T-helper 2 cell treated with Interferon-gamma antibody and Interleukin-4, amounts not matched to agents 5 μg/mL and 100 μg/mL, for 36 hours (primary cell): Measurements from ENCODE around the gene CTTNBP2.

Experiments used
- DNase-seq: peaks from one replicate; pipeline ENCODE4 v3.0.0; 2021; ENCODE audit warnings: low spot score
- H3K27ac Mint-ChIP-seq: one replicate; pipeline ENCODE4 v1.8.0; 2021; ENCODE audit warnings: mild to moderate bottlenecking, mixed read lengths
- H3K27me3 Mint-ChIP-seq: one replicate; pipeline ENCODE4 v1.8.0; 2021; ENCODE audit warnings: low read depth, mixed read lengths
- H3K36me3 Mint-ChIP-seq: one replicate; pipeline ENCODE4 v1.8.0; 2021; ENCODE audit warnings: low read depth, mixed read lengths
- H3K4me1 Mint-ChIP-seq: one replicate; pipeline ENCODE4 v1.8.0; 2021; ENCODE audit warnings: low read depth, mixed read lengths
- H3K4me3 Mint-ChIP-seq: one replicate; pipeline ENCODE4 v1.8.0; 2022; ENCODE audit warnings: mild to moderate bottlenecking, moderate library complexity, mixed read lengths
- H3K9me3 Mint-ChIP-seq: one replicate; pipeline ENCODE4 v1.8.0; 2021; ENCODE audit warnings: mixed read lengths

CTTNBP2 gene

GRCh38 chr7:117750612-117751563 is 122.4 kb downstream of the CTTNBP2 start:
- H3K4me1 Mint-ChIP-seq, result no peaks in the 10 kb centered on the region
- H3K36me3 Mint-ChIP-seq, result no peaks in the 10 kb centered on the region
- H3K4me3 Mint-ChIP-seq, result no peak overlapping the region
- no peak overlapping the region for H3K27ac Mint-ChIP-seq
- no peak for DNase-seq
- no peaks in the 10 kb centered on the region for H3K9me3 Mint-ChIP-seq
- no peaks in the 10 kb centered on the region for H3K27me3 Mint-ChIP-seq

- H3K9me3 Mint-ChIP-seq, result no peaks in the 10 kb centered on the region
- no peaks in the 10 kb centered on the region for H3K27me3 Mint-ChIP-seq
- DNase-seq, result no peak
- H3K4me3 Mint-ChIP-seq, result no peak overlapping the region
- H3K36me3 Mint-ChIP-seq, result no peaks in the 10 kb centered on the region
- no peak overlapping the region for H3K27ac Mint-ChIP-seq
- no peaks in the 10 kb centered on the region for H3K4me1 Mint-ChIP-seq
These were observed 131.3 kb downstream of the CTTNBP2 start for GRCh38 chr7:117741962-117742361.

GRCh38 chr7:117739085-117739484 is 134.2 kb downstream of the CTTNBP2 start:
- Mint-ChIP-seq H3K4me3 (no peak overlapping the region), H3K36me3 (no peaks in the 10 kb centered on the region), H3K9me3 (no peaks in the 10 kb centered on the region), H3K27me3 (no peaks in the 10 kb centered on the region), H3K27ac (no peak overlapping the region), H3K4me1 (no peaks in the 10 kb centered on the region)
- no peak for DNase-seq

- Mint-ChIP-seq H3K9me3 (no peaks in the 10 kb centered on the region), H3K36me3 (no peaks in the 10 kb centered on the region), H3K4me1 (no peaks in the 10 kb centered on the region), H3K27me3 (no peaks in the 10 kb centered on the region), H3K27ac (no peak overlapping the region), H3K4me3 (no peak overlapping the region)
- DNase-seq, result no peak
These were observed 135.3 kb downstream of the CTTNBP2 start for GRCh38 chr7:117737926-117738325.

- DNase-seq, result peak; percentile 39
- Mint-ChIP-seq H3K4me3 (no peak overlapping the region), H3K27me3 (peaks cover 4% of the 10 kb centered on the region), H3K9me3 (no peaks in the 10 kb centered on the region), H3K36me3 (no peaks in the 10 kb centered on the region), H3K27ac (no peak overlapping the region), H3K4me1 (peaks cover 3% of the 10 kb centered on the region)
These were observed 141.8 kb downstream of the CTTNBP2 start for GRCh38 chr7:117731455-117731854.

- H3K27me3 Mint-ChIP-seq, result peaks cover 4% of the 10 kb centered on the region
- H3K4me1 Mint-ChIP-seq, result peaks cover 3% of the 10 kb centered on the region
- DNase-seq, result no peak
- no peaks in the 10 kb centered on the region for H3K36me3 Mint-ChIP-seq
- H3K4me3 Mint-ChIP-seq, result no peak overlapping the region
- H3K27ac Mint-ChIP-seq, result no peak overlapping the region
- no peaks in the 10 kb centered on the region for H3K9me3 Mint-ChIP-seq
These were observed 142.9 kb downstream of the CTTNBP2 start for GRCh38 chr7:117730390-117730789.

GRCh38 chr7:117728890-117729624 is 144.2 kb downstream of the CTTNBP2 start:
- H3K27ac Mint-ChIP-seq, result no peak overlapping the region
- peaks cover 3% of the 10 kb centered on the region for H3K4me1 Mint-ChIP-seq
- H3K4me3 Mint-ChIP-seq, result no peak overlapping the region
- H3K27me3 Mint-ChIP-seq, result peaks cover 4% of the 10 kb centered on the region
- DNase-seq, result no peak
- no peaks in the 10 kb centered on the region for H3K9me3 Mint-ChIP-seq
- no peaks in the 10 kb centered on the region for H3K36me3 Mint-ChIP-seq

GRCh38 chr7:117724898-117725297 is 148.3 kb downstream of the CTTNBP2 start:
- no peaks in the 10 kb centered on the region for H3K36me3 Mint-ChIP-seq

GRCh38 chr7:117719377-117719776 is 153.9 kb downstream of the CTTNBP2 start:
- Mint-ChIP-seq H3K4me3 (no peak overlapping the region), H3K4me1 (no peaks in the 10 kb centered on the region), H3K27ac (no peak overlapping the region), H3K27me3 (peaks cover 2% of the 10 kb centered on the region), H3K9me3 (no peaks in the 10 kb centered on the region), H3K36me3 (no peaks in the 10 kb centered on the region)
- no peak for DNase-seq

More at GRCh38 chr7:117724898-117725297, 148.3 kb downstream of the CTTNBP2 start:
- no peak for DNase-seq
- no peak overlapping the region for H3K27ac Mint-ChIP-seq
- H3K27me3 Mint-ChIP-seq, result peaks cover 2% of the 10 kb centered on the region
- H3K9me3 Mint-ChIP-seq, result no peaks in the 10 kb centered on the region
- no peaks in the 10 kb centered on the region for H3K4me1 Mint-ChIP-seq
- no peak overlapping the region for H3K4me3 Mint-ChIP-seq

- no peaks in the 10 kb centered on the region for H3K36me3 Mint-ChIP-seq
- no peak overlapping the region for H3K27ac Mint-ChIP-seq
- H3K9me3 Mint-ChIP-seq, result no peaks in the 10 kb centered on the region
- no peak for DNase-seq
- H3K4me1 Mint-ChIP-seq, result no peaks in the 10 kb centered on the region
- H3K27me3 Mint-ChIP-seq, result peaks cover 2% of the 10 kb centered on the region
- no peak overlapping the region for H3K4me3 Mint-ChIP-seq
These were observed 155.0 kb downstream of the CTTNBP2 start for GRCh38 chr7:117718116-117718835.

GRCh38 chr7:117717357-117717756 is 155.9 kb downstream of the CTTNBP2 start:
- Mint-ChIP-seq H3K36me3 (no peaks in the 10 kb centered on the region), H3K9me3 (no peaks in the 10 kb centered on the region), H3K27me3 (peaks cover 2% of the 10 kb centered on the region), H3K4me1 (no peaks in the 10 kb centered on the region), H3K27ac (no peak overlapping the region), H3K4me3 (no peak overlapping the region)
- DNase-seq, result no peak

- H3K4me3 Mint-ChIP-seq, result no peak overlapping the region
- peaks cover 2% of the 10 kb centered on the region for H3K27me3 Mint-ChIP-seq
- no peaks in the 10 kb centered on the region for H3K36me3 Mint-ChIP-seq
- no peaks in the 10 kb centered on the region for H3K4me1 Mint-ChIP-seq
- no peak for DNase-seq
- no peaks in the 10 kb centered on the region for H3K9me3 Mint-ChIP-seq
- no peak overlapping the region for H3K27ac Mint-ChIP-seq
These were observed 156.4 kb downstream of the CTTNBP2 start for GRCh38 chr7:117716707-117717299.

- no peak overlapping the region for H3K4me3 Mint-ChIP-seq
- DNase-seq, result no peak
These were observed 157.3 kb downstream of the CTTNBP2 start for GRCh38 chr7:117715784-117716445.

More at GRCh38 chr7:117715784-117716445, 157.3 kb downstream of the CTTNBP2 start:
- no peaks in the 10 kb centered on the region for H3K36me3 Mint-ChIP-seq
- peaks cover 2% of the 10 kb centered on the region for H3K27me3 Mint-ChIP-seq
- no peaks in the 10 kb centered on the region for H3K9me3 Mint-ChIP-seq
- H3K4me1 Mint-ChIP-seq, result peaks cover 5% of the 10 kb centered on the region
- H3K27ac Mint-ChIP-seq, result no peak overlapping the region
